A549 (cell line): ENCODE measurements around the gene FOSL1.
"Not testable (repeated sequence)": the region's sequence is repeated elsewhere in the genome, so short reads cannot be mapped to it uniquely, and the experiment has no call there.

Source experiments
- CTCF ChIP-seq: fragments of >200 bp; sonication (Bioruptor Twin); formaldehyde crosslinking; IDR thresholded peaks from 3 replicates; pipeline ENCODE4 v1.5.1; 2016
- MAZ ChIP-seq: fragments of 150-350 bp; IDR thresholded peaks from 2 replicates; pipeline ENCODE4 v1.6.1; 2014; ENCODE audit warnings: antibody characterized with exemption, low read depth, low read length, borderline replicate concordance
- POLR2A ChIP-seq: IDR thresholded peaks from 2 replicates; pipeline ENCODE4 v1.6.1; 2012; ENCODE audit warnings: mild to moderate bottlenecking, low read length
- REST ChIP-seq: fragments of 200-600 bp; sonication (generic); IDR thresholded peaks from 2 replicates; pipeline ENCODE4 v1.6.1; 2016; ENCODE audit warnings: antibody characterized with exemption, mild to moderate bottlenecking, moderate library complexity
- ZNF302 ChIP-seq: fragments of 250-450 bp; sonication (Bioruptor Pico); IDR thresholded peaks from 2 replicates; pipeline ENCODE4 v1.9.0; 2021; ENCODE audit warnings: inconsistent platforms, mild to moderate bottlenecking, moderate library complexity

GRCh38 chr11:65848693-65849092 is 51.5 kb downstream of the FOSL1 start:
- not testable (repeated sequence) for TF ChIP-seq CTCF; POLR2A; REST; MAZ; ZNF302 (CRISPR knock-in tag)
